ENCODE results near the gene ADCY10.

DNA sequence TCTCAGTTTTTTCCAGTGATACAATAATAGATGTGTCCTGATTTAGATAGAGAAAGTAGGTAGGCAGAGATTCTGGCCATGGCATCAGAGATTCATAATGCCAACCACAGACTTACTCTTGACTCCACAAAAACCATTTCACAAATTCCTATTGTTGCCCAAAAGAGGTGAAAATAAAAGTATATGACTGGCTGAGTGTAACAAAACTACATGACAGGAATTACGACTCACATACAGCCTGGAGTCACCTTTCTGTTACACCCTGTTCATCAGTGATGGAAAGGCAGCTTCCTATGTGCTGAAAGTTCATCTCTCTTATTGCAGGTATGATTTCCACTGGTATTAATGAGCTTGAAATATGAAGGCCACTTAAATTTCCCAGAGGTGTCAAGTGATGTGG lies 119.9 kb downstream of the ADCY10 start:
- TF ChIP-seq CTCF (IDR thresholded peaks at IDR 0.05; ENCODE audit: extremely low read depth in 1 of 2, insufficient read depth in 1 of 2, low read depth in 1 of 2, low read length in 2 of 2) (no peak), POLR2A (IDR thresholded peaks at IDR 0.05; ENCODE audit: low read depth, low read length) (no peak), POLR2AphosphoS5 (IDR thresholded peaks at IDR 0.05; ENCODE audit: insufficient read depth, low read depth, low read length) (no peak), EZH2 (IDR thresholded peaks at IDR 0.05; ENCODE audit: borderline replicate concordance, low read depth, low read length, severe bottlenecking) (no peak), MAX (IDR thresholded peaks at IDR 0.05; ENCODE audit: insufficient read depth, insufficient read length) (no peak), JUN (IDR thresholded peaks at IDR 0.05; ENCODE audit: borderline replicate concordance, insufficient read depth, insufficient read length, low read depth) (no peak)
